B cell (primary cell): ENCODE measurements around the gene RIMBP3B. TPM values are rescaled to one million over a fixed set of nuclear protein-coding genes. Genes with fewer than 3 reads are reported as not detected.
"Not testable (repeated sequence)": the region's sequence is repeated elsewhere in the genome, so short reads cannot be mapped to it uniquely, and the experiment has no call there.

Experiments
- ATAC-seq: fragments of 200-7000 bp; cut with Tn5 transposase; one replicate; pipeline ENCODE4 v1.10.0; 2021; ENCODE audit warnings: low read depth, mild to moderate bottlenecking, moderate number of reproducible peaks, moderate library complexity
- CTCF ChIA-PET: fragments of 350-600 bp; sonication (Branson Sonifier 250); formaldehyde crosslinking; loops from one replicate; lab custom pipeline; 2021; ENCODE audit warnings: antibody characterized with exemption, inconsistent platforms; lab: Charles Lee
- POLR2A ChIA-PET: fragments of 350-600 bp; sonication (Branson Sonifier 250); formaldehyde crosslinking; loops from one replicate; lab custom pipeline; 2021; ENCODE audit warnings: antibody characterized with exemption; lab: Charles Lee
- DNase-seq: peaks from one replicate; pipeline ENCODE4 v3.0.0; 2013
- H2AFZ ChIP-seq: 2 replicates; pipeline ENCODE4 v1.6.1; 2012; ENCODE audit warnings: mild to moderate bottlenecking, low read depth, low read length; ENCODE audit not compliant: insufficient read depth, poor library complexity, severe bottlenecking
- H3K27ac ChIP-seq, 2 donors: 1 replicate in 1 of 2; 2 replicates in 1 of 2; pipeline ENCODE4 v1.5.1; 2012 to 2013; ENCODE audit warnings: low read length in 2 of 2, mild to moderate bottlenecking in 2 of 2, moderate library complexity in 1 of 2
- H3K27me3 ChIP-seq, 4 experiments: fragments of 200-600 bp in 1 of 4; sonication (generic) in 1 of 4; replicated peaks in 1 of 4; 1 replicate in 2 of 4; 2 replicates in 2 of 4; pipeline versions ENCODE4 v1.6.1 to v1.7.0; 2013 to 2016; ENCODE audit warnings: low read length in 3 of 4, mild to moderate bottlenecking in 2 of 4, mixed read lengths in 1 of 4, moderate library complexity in 1 of 4; ENCODE audit not compliant: insufficient read depth in 4 of 4, control insufficient read depth in 3 of 4; ENCODE audit errors: control extremely low read depth in 1 of 4
- H3K36me3 ChIP-seq, 2 experiments: replicated peaks in 1 of 2; 1 replicate in 1 of 2; 2 replicates in 1 of 2; pipeline versions ENCODE4 v1.6.1 to v1.7.1; 2013; ENCODE audit warnings: low read length in 1 of 2; ENCODE audit not compliant: insufficient read depth in 2 of 2, control insufficient read depth in 1 of 2; ENCODE audit errors: control extremely low read depth in 1 of 2, extremely low read depth in 1 of 2
- H3K4me1 ChIP-seq, 2 donors: fragments of 200-600 bp in 1 of 2; sonication (generic) in 1 of 2; 1 replicate in 1 of 2; 2 replicates in 1 of 2; pipeline versions ENCODE4 v1.5.1 to v1.6.1; 2013 to 2017; ENCODE audit warnings: low read length in 2 of 2; ENCODE audit not compliant: control insufficient read depth in 2 of 2, insufficient read depth in 2 of 2
- H3K4me2 ChIP-seq: replicated peaks from 2 replicates; pipeline ENCODE3; 2012; ENCODE audit warnings: mild to moderate bottlenecking, low read depth, low read length; ENCODE audit not compliant: poor library complexity, severe bottlenecking
- H3K4me3 ChIP-seq, 5 experiments: fragments of 200-600 bp in 1 of 5; sonication (generic) in 1 of 5; 1 replicate in 3 of 5; 2 replicates in 2 of 5; pipeline versions ENCODE4 v1.5.1 to v1.7.0; 2011 to 2016; ENCODE audit warnings: low read length in 4 of 5, mild to moderate bottlenecking in 4 of 5, low read depth in 2 of 5, control low read depth in 1 of 5, moderate library complexity in 1 of 5; ENCODE audit not compliant: insufficient read depth in 1 of 5; ENCODE audit errors: control extremely low read depth in 1 of 5, extremely low read depth in 1 of 5
- H3K79me2 ChIP-seq: fragments of 200-600 bp; sonication (generic); one replicate; pipeline ENCODE4 v1.6.0; 2016; ENCODE audit warnings: low read length; ENCODE audit not compliant: control insufficient read depth, insufficient read depth
- H3K9ac ChIP-seq: fragments of 200-600 bp; sonication (generic); 2 replicates; pipeline ENCODE4 v1.6.1; 2017; ENCODE audit warnings: mild to moderate bottlenecking, low read length, moderate library complexity
- H3K9me3 ChIP-seq, 3 donors: one replicate each; pipeline versions ENCODE4 v1.6.1 to v1.7.1; 2013; ENCODE audit warnings: low read length in 2 of 3; ENCODE audit not compliant: control insufficient read depth in 2 of 3, insufficient read depth in 1 of 3; ENCODE audit errors: control extremely low read depth in 1 of 3
- H4K20me1 ChIP-seq: 2 replicates; pipeline ENCODE4 v1.6.0; 2012; ENCODE audit warnings: mild to moderate bottlenecking, low read length; ENCODE audit not compliant: insufficient read depth, control insufficient read depth, poor library complexity, severe bottlenecking
- H3K27ac Mint-ChIP-seq: one replicate; pipeline ENCODE4 v1.8.0; 2021; ENCODE audit warnings: mixed read lengths
- H3K27me3 Mint-ChIP-seq: one replicate; pipeline ENCODE4 v1.8.0; 2021; ENCODE audit warnings: mixed read lengths
- H3K4me1 Mint-ChIP-seq: one replicate; pipeline ENCODE4 v1.8.0; 2021; ENCODE audit warnings: mixed read lengths
- H3K4me3 Mint-ChIP-seq: one replicate; pipeline ENCODE4 v1.8.0; 2021; ENCODE audit warnings: mixed read lengths
- H3K9me3 Mint-ChIP-seq: one replicate; pipeline ENCODE4 v1.8.0; 2022; ENCODE audit warnings: mixed read lengths; ENCODE audit not compliant: insufficient read depth
- WGBS: methylation state at CpG from one replicate; pipeline ENCODE4 v1.1.5; 2013; ENCODE audit warnings: missing lambda C conversion rate; ENCODE audit not compliant: insufficient coverage; 5-methylcytosine and 5-hydroxymethylcytosine counted together
- intact Hi-C: fragments of 100-400 bp; cut with micrococcal nuclease; formaldehyde crosslinking; loops from one replicate; pipeline ENCODE4 v1.10.0; 2022
- polyA plus RNA-seq: library from polyadenylated mRNA; depleted of rRNA; stranded (reverse); fragments of >200 nt; gene quantifications from 2 replicates; pipeline ENCODE4 v1.2.3, GENCODE V29; 2012
- small RNA-seq: library from RNA; depleted of rRNA; stranded (forward); fragments of <200 nt; gene quantifications from one replicate; pipeline ENCODE3, GENCODE V24; 2012; ENCODE audit warnings: low replicate concordance, low read depth; ENCODE audit not compliant: insufficient read length
- total RNA-seq, 2 donors: library from RNA; stranded (reverse); fragments of 120-200 nt in 1 of 2; gene quantifications; 1 replicate in 1 of 2; 2 replicates in 1 of 2; pipeline versions ENCODE4 v1.2.3 to v1.2.4, GENCODE V29; 2013 to 2022

Gene RIMBP3B
- total and polyA plus RNA-seq, 2 donors (not counting 1 experiment from before 2014, with no cell fraction given): 1.6 TPM; not detected in 1

DNA sequence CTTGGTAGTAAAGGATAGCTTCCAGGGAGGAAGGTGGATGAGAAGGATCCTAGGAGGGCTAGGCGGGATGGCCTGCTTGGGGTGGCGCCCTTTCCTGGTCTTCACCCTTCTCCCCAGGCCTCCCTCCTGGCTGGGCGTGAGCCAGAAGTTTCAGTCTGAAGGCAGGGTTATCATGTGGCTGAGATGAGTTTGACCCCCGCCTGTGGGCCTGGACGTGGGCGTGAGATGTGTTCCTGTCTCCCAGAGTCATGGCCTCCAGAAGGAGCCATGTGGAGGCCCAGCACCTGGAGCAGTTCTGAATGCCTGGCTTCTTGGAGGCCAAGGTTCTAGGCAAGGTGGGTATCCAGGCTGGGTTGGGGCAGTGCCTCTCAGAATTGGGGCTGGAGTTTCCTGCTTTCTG, 54.5 kb downstream of the RIMBP3B start:
- DNase-seq, intact Hi-C loops: not testable (repeated sequence)
- WGBS: no CpG with 5 or more reads among the region's 6 CpGs

More for the DNA sequence above, 54.5 kb downstream of the RIMBP3B start:
- H4K20me1 ChIP-seq, H3K4me3 ChIP-seq, H3K4me2 ChIP-seq, H3K27me3 ChIP-seq, H3K9ac ChIP-seq, POLR2A ChIA-PET, H3K36me3 ChIP-seq, H3K9me3 ChIP-seq, H3K4me1 ChIP-seq, ATAC-seq, CTCF ChIA-PET, H3K27ac Mint-ChIP-seq, H3K27me3 Mint-ChIP-seq, H2AFZ ChIP-seq, H3K4me3 Mint-ChIP-seq, H3K27ac ChIP-seq, H3K9me3 Mint-ChIP-seq, H3K4me1 Mint-ChIP-seq, H3K79me2 ChIP-seq: not testable (repeated sequence)

Small RNAs within 50 kb of the gene (small RNA-seq; reads per million reads assigned to genes)
- not detected for gene RF00492
- gene RN7SKP63: not detected

Other genes starting within 250 kb of the RIMBP3B start
- gene HIC2, start 33.6 kb downstream of the RIMBP3B start, total RNA-seq: 8.1 and 8.4 TPM in 2 replicates
- gene HIC2, start 33.6 kb downstream of the RIMBP3B start, polyA plus RNA-seq: 2.9 and 4.8 TPM in 2 replicates
- gene TMEM191C, start 83.6 kb downstream of the RIMBP3B start, total RNA-seq: 4.5 and 5.0 TPM in 2 replicates
- 5.2 and 5.8 TPM in 2 replicates for gene TMEM191C, start 83.6 kb downstream of the RIMBP3B start, polyA plus RNA-seq
- gene RIMBP3C, start 167.7 kb downstream of the RIMBP3B start, total RNA-seq: 0.89 and 1.3 TPM in 2 replicates
- gene RIMBP3C, start 167.7 kb downstream of the RIMBP3B start, polyA plus RNA-seq: 0.10 and 0.22 TPM in 2 replicates
- gene UBE2L3, start 184.0 kb downstream of the RIMBP3B start, total RNA-seq: 28.6 and 30.9 TPM in 2 replicates
- gene UBE2L3, start 184.0 kb downstream of the RIMBP3B start, polyA plus RNA-seq: 11.8 and 13.5 TPM in 2 replicates
- gene YDJC, start 246.3 kb downstream of the RIMBP3B start, total RNA-seq: 46.6 and 48.8 TPM in 2 replicates
- gene YDJC, start 246.3 kb downstream of the RIMBP3B start, polyA plus RNA-seq: 55.4 and 82.8 TPM in 2 replicates
- 0.52 and 0.63 TPM in 2 replicates for gene CCDC116, start 249.0 kb downstream of the RIMBP3B start, total RNA-seq
- gene CCDC116, start 249.0 kb downstream of the RIMBP3B start, polyA plus RNA-seq: 0.29 and 0.55 TPM in 2 replicates